Body of pancreas (tissue), 4 donors: Measurements from ENCODE around the gene ESCO1. TPM values are rescaled to one million over a fixed set of nuclear protein-coding genes. Genes with fewer than 3 reads are reported as not detected.

Experiments
- ATAC-seq: fragments of 150-250 bp; one replicate; pipeline ENCODE4 v1.9.1; 2016
- DNase-seq, 4 donors: peaks; one replicate each; pipeline ENCODE4 v3.0.0-alpha.2; 2019
- H3K27ac ChIP-seq, 4 donors: fragments of 200-600 bp; sonication (generic); 1 replicate in 3 of 4; 2 replicates in 1 of 4; pipeline versions ENCODE4 v1.5.1 to v1.6.1; 2016 to 2019; ENCODE audit warnings: mild to moderate bottlenecking in 1 of 4, mixed read lengths in 1 of 4, moderate library complexity in 1 of 4
- H3K27me3 ChIP-seq, 2 donors: fragments of 200-600 bp; sonication (generic); one replicate each; pipeline ENCODE4 v1.6.0; 2016; ENCODE audit warnings: mild to moderate bottlenecking in 1 of 2
- H3K36me3 ChIP-seq, 2 donors: fragments of 200-600 bp; sonication (generic); replicated peaks in 1 of 2; 2 replicates each; pipeline ENCODE4 v1.5.1; 2016; ENCODE audit warnings: low read depth in 2 of 2; ENCODE audit not compliant: insufficient read depth in 1 of 2
- H3K4me1 ChIP-seq: fragments of 200-600 bp; sonication (generic); one replicate; pipeline ENCODE4 v1.6.0; 2016
- H3K4me3 ChIP-seq, 2 donors: fragments of 200-600 bp; sonication (generic); 1 replicate in 1 of 2; 2 replicates in 1 of 2; pipeline ENCODE4 v1.5.1; 2016 to 2019
- H3K9me3 ChIP-seq, 3 donors: fragments of 200-600 bp; sonication (generic); 1 replicate in 2 of 3; 2 replicates in 1 of 3; pipeline ENCODE4 v1.5.1; 2016
- POLR2A ChIP-seq, 3 donors: fragments of 450-650 bp; IDR thresholded peaks; one replicate each; pipeline ENCODE4 v1.6.1; 2016; ENCODE audit warnings: antibody characterized with exemption in 3 of 3, mild to moderate bottlenecking in 2 of 3
- WGBS, 2 donors: methylation state at CpG; one replicate each; pipeline ENCODE4 v1.1.5; 2017; 5-methylcytosine and 5-hydroxymethylcytosine counted together
- intact Hi-C: fragments of 100-400 bp; cut with DNase I; formaldehyde crosslinking; loops from one replicate; pipeline ENCODE4 v1.15.1; 2023
- total RNA-seq, 2 donors: library from RNA; depleted of rRNA; stranded (reverse); fragments of >200 nt; gene quantifications; one replicate each; pipeline ENCODE4 v1.1.0, GENCODE V29; 2016
- TF ChIP-seq, protein P1 (sequence below), 7 experiments: fragments of 450-650 bp in 4 of 7; fragments of 200-600 bp in 3 of 7; sonication (generic) in 3 of 7; IDR thresholded peaks; one replicate each; pipeline ENCODE4 v1.5.1; 2016 to 2019; ENCODE audit warnings: antibody characterized with exemption in 7 of 7

ESCO1 gene
- total RNA-seq, 2 donors from 2014 or later, result 12.7 to 27.7 TPM

DNA sequence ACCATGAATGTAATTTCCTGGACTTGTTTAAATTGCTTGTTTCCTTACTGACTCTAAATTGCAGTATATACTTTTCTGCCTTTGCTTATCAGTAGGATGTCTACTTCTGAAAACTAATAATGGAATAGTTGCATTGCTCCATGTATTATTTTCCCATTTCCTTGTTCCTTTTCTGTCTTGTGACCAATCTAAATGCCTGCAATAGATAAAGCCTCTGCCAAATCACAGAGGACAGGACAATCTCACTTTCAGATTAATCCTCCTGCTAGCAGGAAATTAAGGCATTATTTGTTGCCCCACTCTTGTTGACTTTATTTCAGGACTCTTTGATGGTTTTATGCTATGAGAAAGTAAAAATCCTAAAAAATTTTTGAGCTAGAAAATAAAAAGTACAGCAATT, 4.7 kb upstream of the ESCO1 start:
- Histone ChIP-seq H3K27ac (peak overlapping the region in 2 of 4 donors; percentile 24 to 63), H3K4me3 (no peak overlapping the region), H3K9me3 (no peaks in the 10 kb centered on the region), H3K27me3 (no peaks in the 10 kb centered on the region), H3K4me1 (peaks cover 18% of the 10 kb centered on the region), H3K36me3 (no peaks in the 10 kb centered on the region)
- no peak for DNase-seq
- no peak for ATAC-seq
- TF ChIP-seq POLR2A (IDR thresholded peaks at IDR 0.05), result no peak
- TF ChIP-seq, protein P1, sequence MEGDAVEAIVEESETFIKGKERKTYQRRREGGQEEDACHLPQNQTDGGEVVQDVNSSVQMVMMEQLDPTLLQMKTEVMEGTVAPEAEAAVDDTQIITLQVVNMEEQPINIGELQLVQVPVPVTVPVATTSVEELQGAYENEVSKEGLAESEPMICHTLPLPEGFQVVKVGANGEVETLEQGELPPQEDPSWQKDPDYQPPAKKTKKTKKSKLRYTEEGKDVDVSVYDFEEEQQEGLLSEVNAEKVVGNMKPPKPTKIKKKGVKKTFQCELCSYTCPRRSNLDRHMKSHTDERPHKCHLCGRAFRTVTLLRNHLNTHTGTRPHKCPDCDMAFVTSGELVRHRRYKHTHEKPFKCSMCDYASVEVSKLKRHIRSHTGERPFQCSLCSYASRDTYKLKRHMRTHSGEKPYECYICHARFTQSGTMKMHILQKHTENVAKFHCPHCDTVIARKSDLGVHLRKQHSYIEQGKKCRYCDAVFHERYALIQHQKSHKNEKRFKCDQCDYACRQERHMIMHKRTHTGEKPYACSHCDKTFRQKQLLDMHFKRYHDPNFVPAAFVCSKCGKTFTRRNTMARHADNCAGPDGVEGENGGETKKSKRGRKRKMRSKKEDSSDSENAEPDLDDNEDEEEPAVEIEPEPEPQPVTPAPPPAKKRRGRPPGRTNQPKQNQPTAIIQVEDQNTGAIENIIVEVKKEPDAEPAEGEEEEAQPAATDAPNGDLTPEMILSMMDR (IDR thresholded peaks at IDR 0.05), result no peak
- intact Hi-C loops, result no loop called here

DNA sequence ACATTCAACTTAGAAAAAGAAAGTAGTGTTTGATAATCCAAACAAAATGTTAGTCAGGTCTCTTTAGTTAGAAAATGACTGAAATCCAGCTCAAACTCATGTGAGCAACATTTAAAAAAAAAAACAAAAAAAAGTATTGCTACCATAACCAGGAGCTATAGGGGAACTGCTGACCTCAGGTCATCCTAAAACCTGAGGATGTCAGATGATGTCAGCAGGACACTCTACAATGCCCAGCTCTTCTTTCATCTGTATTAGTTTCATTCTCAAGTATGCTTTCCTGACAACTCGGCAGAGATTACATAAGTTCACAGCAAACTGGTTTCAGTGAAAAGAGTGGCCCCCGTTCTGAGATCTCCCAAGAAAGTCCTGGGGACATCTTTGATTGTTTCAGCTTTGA, 4.2 kb upstream of the ESCO1 start:
- Histone ChIP-seq H3K9me3 (no peaks in the 10 kb centered on the region), H3K4me1 (peaks cover 18% of the 10 kb centered on the region), H3K36me3 (no peaks in the 10 kb centered on the region), H3K4me3 (no peak overlapping the region), H3K27me3 (no peaks in the 10 kb centered on the region), H3K27ac (peak overlapping the region in 2 of 4 donors; percentile 24 to 63)
- 24 to 39% methylated on average over 2 of the region's 2 CpGs for WGBS, 2 donors
- ATAC-seq (no peak), DNase-seq (no peak)
- TF ChIP-seq POLR2A (IDR thresholded peaks at IDR 0.05), result no peak
- TF ChIP-seq, protein P1 (IDR thresholded peaks at IDR 0.05), result no peak
- intact Hi-C loops, result no loop called here

DNA sequence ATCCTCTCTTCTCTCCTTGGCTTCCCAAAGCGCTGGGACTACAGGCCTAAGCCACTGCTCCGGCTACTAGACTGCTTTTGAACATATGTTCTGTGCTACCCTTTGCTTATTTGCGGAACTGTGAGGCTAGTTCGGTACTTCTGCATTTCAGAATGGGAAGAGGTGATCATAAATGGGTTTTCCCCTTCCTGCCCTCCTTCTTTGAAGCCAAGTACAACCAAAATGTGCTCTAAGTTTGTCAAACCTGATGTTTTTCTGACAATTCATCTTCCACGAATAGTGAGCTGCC, 1.7 kb upstream of the ESCO1 start:
- Histone ChIP-seq H3K27ac (no peak overlapping the region), H3K27me3 (no peaks in the 10 kb centered on the region), H3K4me1 (peaks cover 38% of the 10 kb centered on the region), H3K9me3 (no peaks in the 10 kb centered on the region), H3K4me3 (no peak overlapping the region), H3K36me3 (no peaks in the 10 kb centered on the region)
- TF ChIP-seq, protein P1 (IDR thresholded peaks at IDR 0.05), result no peak
- TF ChIP-seq POLR2A (IDR thresholded peaks at IDR 0.05), result no peak
- intact Hi-C loops, result no loop called here
- WGBS, 2 donors, result 81 to 94% methylated on average over 5 of the region's 5 CpGs
- ATAC-seq (no peak), DNase-seq (peak in 1 of 4 donors; percentile 19)

DNA sequence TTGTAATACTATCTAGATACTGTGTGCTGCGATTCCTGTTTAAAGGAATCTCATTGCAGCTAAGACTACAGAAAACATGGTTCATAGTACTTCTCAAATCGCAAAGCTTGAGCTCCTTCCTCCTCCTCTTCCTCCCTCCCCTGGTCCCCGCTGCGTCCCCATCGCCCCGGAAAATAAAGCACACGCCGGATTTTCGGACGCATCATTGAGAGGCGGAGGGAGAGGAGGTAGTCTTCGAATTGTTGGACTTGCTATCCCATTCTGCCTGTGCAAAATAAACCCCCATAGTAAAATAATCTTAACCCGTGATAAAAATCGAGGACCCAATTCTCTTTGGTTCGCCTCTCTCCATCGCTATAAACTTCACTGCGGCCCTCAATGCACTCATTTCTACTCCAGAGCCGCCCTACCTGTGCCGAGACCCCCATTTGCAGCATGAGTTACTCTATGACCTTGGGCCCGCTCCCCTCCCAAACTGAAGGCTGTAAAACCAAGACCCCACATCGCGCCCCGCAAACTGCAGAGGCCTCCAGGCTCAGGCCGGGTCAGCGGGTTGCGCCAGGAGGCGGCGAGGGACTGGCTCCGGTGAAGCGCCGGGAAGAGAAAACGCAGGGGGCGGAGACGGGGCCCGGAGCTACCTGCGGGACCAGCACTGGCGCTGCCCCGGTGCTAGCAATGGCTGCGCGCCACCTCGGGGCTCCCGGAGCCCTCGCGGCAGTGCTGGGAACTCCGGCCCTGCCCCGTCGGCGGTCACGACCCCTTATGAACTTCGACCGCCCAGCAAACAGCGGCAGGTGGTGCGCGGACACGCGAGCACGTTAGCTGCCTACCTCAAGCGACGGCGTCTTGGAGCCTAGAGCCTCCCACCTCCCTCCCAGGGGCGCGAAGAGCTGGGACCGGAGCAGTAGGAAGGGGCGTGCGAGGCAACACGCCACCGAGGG, 649 bp downstream of the ESCO1 start:
- Histone ChIP-seq H3K27ac (peak overlapping the region; percentile 87 to 100 (median 98)), H3K27me3 (no peaks in the 10 kb centered on the region), H3K4me3 (peak overlapping the region; percentile 81 to 84), H3K36me3 (no peaks in the 10 kb centered on the region), H3K4me1 (peaks cover 32% of the 10 kb centered on the region), H3K9me3 (no peaks in the 10 kb centered on the region)
- intact Hi-C loops, result no loop called here
- DNase-seq (peak; percentile 71 to 79 (median 72)), ATAC-seq (peak; percentile 69)
- WGBS, 2 donors, result 0 to 2% methylated on average over 19 to 67 of the region's 67 CpGs
- TF ChIP-seq, protein P1 (IDR thresholded peaks at IDR 0.05), result peak in 4 of 7 experiments; percentile 34 to 52 (median 40)
- no peak for TF ChIP-seq POLR2A (IDR thresholded peaks at IDR 0.05)
